Fibroblast of skin of left biceps (primary cell): ENCODE measurements around the gene TNRC6B.
"Not testable (repeated sequence)": the region's sequence is repeated elsewhere in the genome, so short reads cannot be mapped to it uniquely, and the experiment has no call there.

Source experiments
- DNase-seq, 2 experiments: peaks; one replicate each; pipeline ENCODE4 v3.0.0-alpha.2; 2013; ENCODE audit warnings: low read depth in 2 of 2

The TNRC6B gene

DNA sequence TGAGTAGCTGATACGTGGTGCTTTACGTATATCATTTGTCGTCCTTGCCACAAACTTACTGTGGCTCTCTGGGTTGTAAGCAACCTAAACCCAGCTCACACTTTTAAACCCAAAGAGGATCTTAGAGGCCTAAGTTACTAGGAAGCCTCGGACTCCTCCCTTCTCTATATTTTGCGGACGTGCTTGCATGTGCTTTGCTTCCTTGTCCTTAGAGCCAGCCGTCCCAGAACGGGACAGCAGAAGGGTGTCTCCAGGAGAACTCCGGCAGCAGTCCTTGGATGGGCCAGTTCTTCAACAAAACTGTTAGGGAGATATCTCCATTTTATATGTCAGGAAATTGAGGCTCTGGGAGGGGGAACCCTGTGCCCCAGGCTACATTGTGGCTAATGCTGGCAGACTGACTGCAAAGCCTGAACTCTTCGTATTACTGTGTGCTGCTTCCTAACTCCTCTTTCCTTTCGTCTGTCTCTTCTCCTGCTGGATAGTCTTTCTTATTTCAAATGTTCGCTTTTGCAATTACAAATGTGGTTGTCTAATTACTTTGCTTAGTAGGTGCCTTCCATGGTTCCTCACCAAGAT, 33.8 kb downstream of the TNRC6B start:
- DNase-seq: no peak

DNA sequence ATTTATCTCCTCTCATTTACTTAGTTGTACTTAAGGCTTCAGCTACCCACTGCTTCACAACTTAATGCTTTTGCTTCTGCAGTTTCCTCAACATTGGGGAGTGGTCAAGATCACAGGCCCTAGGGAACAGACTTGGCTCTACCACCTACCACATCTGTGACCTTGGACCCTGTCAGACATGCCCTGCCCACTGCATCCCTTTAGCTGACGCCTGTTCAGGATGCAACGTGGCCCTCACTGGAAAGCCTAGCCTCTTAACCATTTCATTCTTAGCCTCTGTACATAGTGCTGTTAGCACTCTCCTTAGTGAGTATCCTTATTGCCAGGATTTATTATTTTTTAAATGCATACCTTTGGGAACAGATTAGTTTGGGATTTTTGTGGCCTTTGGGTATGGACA, 34.4 kb downstream of the TNRC6B start:
- DNase-seq: no peak

DNA sequence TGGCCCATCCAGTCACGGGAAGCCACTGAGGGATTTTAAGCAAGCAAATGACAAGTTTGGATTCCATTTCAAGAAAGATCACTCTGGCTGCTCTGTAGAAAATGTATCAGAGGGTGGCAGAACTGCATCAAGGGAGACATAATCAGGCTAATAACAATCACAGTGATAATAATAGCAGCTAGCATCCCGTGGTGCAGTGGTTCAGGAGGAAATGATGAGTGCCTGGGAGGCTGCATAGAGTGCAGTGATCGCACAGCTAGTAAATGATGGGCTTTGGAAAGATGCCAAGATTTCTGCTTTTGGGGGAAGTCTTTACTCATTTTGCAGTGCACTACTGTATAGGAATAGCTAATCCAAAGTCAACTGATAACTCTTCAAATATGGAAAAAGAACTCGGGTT, 35.8 kb downstream of the TNRC6B start:
- DNase-seq: no peak

DNA sequence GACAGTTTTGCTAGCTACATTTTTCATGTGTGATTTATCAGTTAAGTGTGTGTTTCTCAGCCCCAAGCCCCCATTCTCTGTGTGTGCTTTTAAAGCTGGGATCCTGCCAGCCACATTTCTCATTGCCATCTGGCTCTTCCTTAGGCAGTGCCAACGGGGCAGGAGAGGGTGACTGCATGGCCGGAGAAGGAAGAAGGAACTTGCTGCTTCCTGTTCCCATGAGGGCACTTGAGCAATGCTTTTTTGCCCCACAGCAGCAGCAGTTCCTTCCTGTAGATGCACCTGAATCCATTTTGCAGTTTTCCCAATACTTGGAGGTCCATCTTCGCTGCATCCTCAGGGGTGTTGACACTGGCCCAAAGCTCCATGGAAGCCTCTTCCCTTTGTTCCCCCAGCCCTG, 37.5 kb downstream of the TNRC6B start:
- DNase-seq: no peak

DNA sequence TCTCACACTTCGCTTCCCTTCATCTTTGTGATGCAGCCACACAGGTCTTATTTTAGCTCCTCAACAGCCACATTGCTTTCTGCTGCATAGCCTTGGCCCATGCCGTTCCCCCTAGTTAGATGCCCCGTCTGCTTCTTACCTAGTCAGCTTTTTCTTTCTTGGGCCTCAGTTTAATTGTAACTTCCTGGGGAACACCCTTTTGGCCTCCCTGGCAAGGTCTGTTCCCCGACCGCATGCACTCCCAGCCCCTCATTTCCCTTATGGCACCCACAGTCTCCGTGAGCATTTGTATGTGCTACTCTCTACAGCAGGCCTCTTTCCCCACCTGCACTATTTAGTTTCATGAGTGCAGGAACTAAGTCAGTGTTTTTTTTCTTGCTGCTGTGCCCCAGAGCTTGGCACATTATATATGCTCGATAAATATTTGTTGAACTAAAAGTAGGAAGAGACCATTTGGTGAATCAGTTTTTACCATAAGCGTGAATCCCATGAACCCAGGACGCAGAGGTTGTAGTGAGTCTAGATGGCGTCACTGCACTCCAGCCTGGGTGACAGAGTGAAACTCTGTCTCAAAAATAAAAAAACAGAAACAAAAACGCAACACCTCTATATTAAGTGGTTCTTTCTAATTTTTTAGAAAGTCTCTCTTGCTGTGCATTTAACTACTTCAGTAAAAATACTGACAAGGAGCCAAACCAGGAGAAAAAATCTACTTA, 38.5 kb downstream of the TNRC6B start:
- DNase-seq: no peak

GRCh38 chr22:40218152-40218551, 40.4 kb downstream of the TNRC6B start:
- no peak for DNase-seq

- DNase-seq: no peak
Measured at GRCh38 chr22:40218723-40219294, 41.1 kb downstream of the TNRC6B start.

GRCh38 chr22:40220316-40221054, 42.8 kb downstream of the TNRC6B start:
- DNase-seq: no peak

- DNase-seq: no peak
Measured at GRCh38 chr22:40221055-40221414, 43.3 kb downstream of the TNRC6B start.

- not testable (repeated sequence) for DNase-seq
Measured at GRCh38 chr22:40222979-40223378, 45.3 kb downstream of the TNRC6B start.

- no peak for DNase-seq
Measured at GRCh38 chr22:40224702-40225101, 47.0 kb downstream of the TNRC6B start.

- DNase-seq: no peak
Measured at GRCh38 chr22:40226620-40227019, 48.9 kb downstream of the TNRC6B start.

GRCh38 chr22:40231618-40232313, 54.0 kb downstream of the TNRC6B start:
- DNase-seq: no peak

DNA sequence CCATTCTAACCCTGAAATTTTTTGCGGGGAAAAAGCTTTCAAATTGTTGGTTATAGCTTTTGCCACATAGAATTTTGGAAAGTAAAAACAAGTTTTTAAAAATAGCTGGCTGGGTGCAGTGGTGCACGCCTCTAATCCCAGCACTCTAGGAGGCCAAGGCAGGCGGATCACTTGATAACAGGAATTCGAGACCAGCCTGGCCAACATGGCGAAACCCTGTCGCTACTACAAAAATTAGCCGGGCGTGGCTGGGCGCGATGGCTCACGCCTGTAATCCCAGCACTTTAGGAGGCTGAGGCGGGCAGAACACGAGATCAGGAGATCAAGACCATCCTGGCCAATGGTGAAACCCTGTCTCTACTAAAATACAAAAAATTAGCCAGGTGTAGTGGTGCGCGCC, 54.9 kb downstream of the TNRC6B start:
- no peak for DNase-seq

DNA sequence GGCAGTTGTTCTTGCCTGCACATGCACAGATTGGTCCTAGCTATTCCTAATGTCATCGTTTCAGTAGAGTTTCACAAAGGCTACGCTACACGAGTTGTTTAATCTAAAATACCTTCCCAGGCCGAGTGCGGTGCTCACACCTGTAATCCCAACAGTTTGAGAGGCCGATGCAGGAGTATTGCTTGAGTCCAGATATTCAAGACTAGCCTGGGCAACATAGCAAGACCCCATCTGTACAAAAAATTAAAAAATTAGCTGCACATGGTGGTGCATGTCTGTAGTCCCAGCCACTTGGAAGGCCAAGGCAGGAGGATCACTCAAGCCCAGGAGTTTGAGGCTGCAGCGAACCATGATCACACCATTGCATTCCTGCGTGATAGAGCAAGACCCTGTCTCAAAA, 56.2 kb downstream of the TNRC6B start:
- no peak for DNase-seq

DNA sequence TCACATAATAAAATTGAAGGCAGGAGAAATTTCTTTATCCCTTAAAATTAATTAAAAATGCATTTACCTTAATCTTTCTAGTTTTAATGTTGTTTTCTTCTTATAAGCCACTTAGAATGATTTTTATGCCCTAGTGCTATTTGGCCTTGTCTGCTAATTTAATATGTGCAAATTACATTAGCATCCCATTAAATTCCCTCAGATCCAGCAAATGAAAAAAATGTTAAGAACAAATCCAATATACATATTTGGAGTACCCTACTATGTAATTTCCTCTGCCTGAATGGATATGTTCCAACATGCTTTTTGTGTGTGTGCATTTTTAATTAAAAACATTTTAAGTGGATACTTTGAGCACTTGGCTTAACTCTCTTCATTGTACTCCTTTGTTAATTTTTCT, 56.9 kb downstream of the TNRC6B start:
- DNase-seq: no peak

GRCh38 chr22:40235308-40235707, 57.6 kb downstream of the TNRC6B start:
- DNase-seq: peak in 1 of 2 experiments; percentile 13

- no peak for DNase-seq
Measured at GRCh38 chr22:40236131-40236665, 58.5 kb downstream of the TNRC6B start.

- no peak for DNase-seq
Measured at GRCh38 chr22:40237241-40237640, 59.5 kb downstream of the TNRC6B start.

DNA sequence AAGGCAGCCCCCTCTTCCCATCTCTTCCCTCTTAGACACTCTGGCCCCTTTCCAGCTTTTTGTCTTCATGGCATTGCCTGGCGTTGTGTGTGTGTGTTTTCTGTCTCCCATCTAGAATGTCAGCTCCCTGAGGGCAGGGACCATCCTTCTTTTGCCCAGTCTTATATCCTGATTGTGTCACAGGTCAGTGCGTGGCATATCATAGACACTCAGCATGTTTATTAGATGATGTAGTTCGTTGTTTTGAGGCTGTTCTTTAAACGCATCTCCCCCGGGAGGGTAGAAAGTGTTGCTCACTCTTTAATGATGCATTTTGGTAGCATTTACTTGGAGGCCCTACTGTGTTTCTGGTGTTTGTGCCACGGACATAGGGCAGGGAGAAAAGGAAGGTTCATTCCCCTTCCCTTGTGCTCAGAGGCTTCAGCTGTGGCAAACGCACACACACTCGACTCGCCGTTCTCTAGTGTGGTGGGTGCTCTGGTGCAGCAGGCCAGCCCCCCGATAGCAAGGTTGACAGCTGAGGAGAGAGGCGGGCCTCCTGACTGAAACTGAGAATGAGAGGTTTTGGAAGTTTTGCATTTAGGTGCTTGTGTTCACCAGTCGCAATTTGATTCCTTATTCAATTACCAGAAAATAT, 60.2 kb downstream of the TNRC6B start:
- no peak for DNase-seq
